ENCODE measurements around the gene KAT8.
"Not testable (repeated sequence)": the region's sequence is repeated elsewhere in the genome, so short reads cannot be mapped to it uniquely, and the experiment has no call there.

Gene KAT8

GRCh38 chr16:31143694-31144148 lies 26.3 kb downstream of the KAT8 start:
- ATAC-seq, result no peak
- TF ChIP-seq SNAI2 (CRISPR knock-in tag; IDR thresholded peaks at IDR 0.05), result no peak
- TF ChIP-seq ISL1 (CRISPR knock-in tag; IDR thresholded peaks at IDR 0.05), result no peak
- TF ChIP-seq ESRRG (CRISPR knock-in tag; IDR thresholded peaks at IDR 0.05), result no peak
- TF ChIP-seq ZFP30 (CRISPR knock-in tag; IDR thresholded peaks at IDR 0.05), result no peak
- TF ChIP-seq ZNF565 (CRISPR knock-in tag; conservative IDR thresholded peaks at IDR 0.05; ENCODE audit: low read depth), result no peak
- no peak for TF ChIP-seq PATZ1 (CRISPR knock-in tag; IDR thresholded peaks at IDR 0.05; ENCODE audit: borderline replicate concordance)
- no peak for TF ChIP-seq OSR1 (CRISPR knock-in tag; IDR thresholded peaks at IDR 0.05)
- no peak for TF ChIP-seq ZFP3 (CRISPR knock-in tag; IDR thresholded peaks at IDR 0.05)
- no peak for TF ChIP-seq CSDC2 (CRISPR knock-in tag; IDR thresholded peaks at IDR 0.05)
- TF ChIP-seq POU6F1 (CRISPR knock-in tag; IDR thresholded peaks at IDR 0.05; ENCODE audit: borderline replicate concordance, low read depth), result no peak
- TF ChIP-seq ZC3H10 (CRISPR knock-in tag; IDR thresholded peaks at IDR 0.05), result no peak
- no peak for TF ChIP-seq TOX (CRISPR knock-in tag; IDR thresholded peaks at IDR 0.05; ENCODE audit: borderline replicate concordance)
- TF ChIP-seq GLIS3 (CRISPR knock-in tag; IDR thresholded peaks at IDR 0.05), result no peak
- TF ChIP-seq RARB (CRISPR knock-in tag; IDR thresholded peaks at IDR 0.05), result no peak
- no peak for TF ChIP-seq PPARA (CRISPR knock-in tag; IDR thresholded peaks at IDR 0.05; ENCODE audit: borderline replicate concordance)
- no peak for TF ChIP-seq ZNF70 (CRISPR knock-in tag; IDR thresholded peaks at IDR 0.05)
- no peak for TF ChIP-seq BACH2 (CRISPR knock-in tag; IDR thresholded peaks at IDR 0.05; ENCODE audit: borderline replicate concordance)

GRCh38 chr16:31144418-31144817 lies 27.0 kb downstream of the KAT8 start:
- ATAC-seq, result not testable (repeated sequence)

- no peak for TF ChIP-seq RARB (CRISPR knock-in tag; IDR thresholded peaks at IDR 0.05)
- ATAC-seq, result no peak
Observed at GRCh38 chr16:31145398-31145990, 28.0 kb downstream of the KAT8 start.

- ATAC-seq, result no peak
Observed at GRCh38 chr16:31147574-31147973, 30.1 kb downstream of the KAT8 start.

More at GRCh38 chr16:31147574-31147973, 30.1 kb downstream of the KAT8 start:
- no peak for TF ChIP-seq ESRRG (CRISPR knock-in tag; IDR thresholded peaks at IDR 0.05)
- no peak for TF ChIP-seq TCF4 (CRISPR knock-in tag; IDR thresholded peaks at IDR 0.05; ENCODE audit: borderline replicate concordance)
- TF ChIP-seq ARNTL (CRISPR knock-in tag; IDR thresholded peaks at IDR 0.05; ENCODE audit: borderline replicate concordance, low read depth), result no peak
- no peak for TF ChIP-seq ZNF565 (CRISPR knock-in tag; conservative IDR thresholded peaks at IDR 0.05; ENCODE audit: low read depth)
- TF ChIP-seq CREB5 (CRISPR knock-in tag; IDR thresholded peaks at IDR 0.05; ENCODE audit: low read depth), result no peak
- TF ChIP-seq ZFP3 (CRISPR knock-in tag; IDR thresholded peaks at IDR 0.05), result no peak
- TF ChIP-seq TSHZ2 (CRISPR knock-in tag; IDR thresholded peaks at IDR 0.05), result no peak
- TF ChIP-seq ZC3H10 (CRISPR knock-in tag; IDR thresholded peaks at IDR 0.05), result no peak
- TF ChIP-seq CSRNP3 (CRISPR knock-in tag; IDR thresholded peaks at IDR 0.05), result no peak
- TF ChIP-seq SNAI2 (CRISPR knock-in tag; IDR thresholded peaks at IDR 0.05), result no peak
- no peak for TF ChIP-seq ZFP30 (CRISPR knock-in tag; IDR thresholded peaks at IDR 0.05)
- no peak for TF ChIP-seq BACH2 (CRISPR knock-in tag; IDR thresholded peaks at IDR 0.05; ENCODE audit: borderline replicate concordance)
- no peak for TF ChIP-seq PATZ1 (CRISPR knock-in tag; IDR thresholded peaks at IDR 0.05; ENCODE audit: borderline replicate concordance)
- no peak for TF ChIP-seq RARB (CRISPR knock-in tag; IDR thresholded peaks at IDR 0.05)
- no peak for TF ChIP-seq GLIS3 (CRISPR knock-in tag; IDR thresholded peaks at IDR 0.05)
- TF ChIP-seq ZNF8 (CRISPR knock-in tag; IDR thresholded peaks at IDR 0.05), result no peak
- no peak for TF ChIP-seq POU6F1 (CRISPR knock-in tag; IDR thresholded peaks at IDR 0.05; ENCODE audit: borderline replicate concordance, low read depth)
- TF ChIP-seq ISL1 (CRISPR knock-in tag; IDR thresholded peaks at IDR 0.05), result no peak
